Aorta (tissue), 5 donors: ENCODE measurements around the gene CFAP221. TPM values are rescaled to one million over a fixed set of nuclear protein-coding genes. Genes with fewer than 3 reads are reported as not detected.

Source experiments
- ATAC-seq: fragments of 200-7000 bp; cut with Tn5 transposase; one replicate; pipeline ENCODE4 v1.9.1; 2022; ENCODE audit warnings: moderate library complexity; ENCODE audit not compliant: low FRiP score
- DNase-seq, 2 donors: peaks; one replicate each; pipeline ENCODE4 v3.0.0-alpha.2; 2020
- H3K27ac ChIP-seq, 2 donors: one replicate each; pipeline ENCODE4 v1.5.1; 2013; ENCODE audit warnings: low read length in 2 of 2, mild to moderate bottlenecking in 2 of 2, moderate library complexity in 2 of 2, control low read depth in 1 of 2, inconsistent platforms in 1 of 2, low read depth in 1 of 2
- H3K27me3 ChIP-seq, 2 donors: one replicate each; pipeline ENCODE4 v1.6.1; 2013; ENCODE audit warnings: control low read depth in 1 of 2, low read length in 1 of 2, mild to moderate bottlenecking in 1 of 2, moderate library complexity in 1 of 2; ENCODE audit not compliant: insufficient read depth in 2 of 2, control insufficient read depth in 1 of 2
- H3K36me3 ChIP-seq, 2 donors: one replicate each; pipeline ENCODE4 v1.6.1; 2013; ENCODE audit warnings: control low read depth in 1 of 2, low read length in 1 of 2, mild to moderate bottlenecking in 1 of 2; ENCODE audit not compliant: insufficient read depth in 2 of 2, control insufficient read depth in 1 of 2
- H3K4me1 ChIP-seq, 2 donors: one replicate each; pipeline ENCODE4 v1.6.1; 2013; ENCODE audit warnings: low read length in 2 of 2, control low read depth in 1 of 2, mild to moderate bottlenecking in 1 of 2, moderate library complexity in 1 of 2; ENCODE audit not compliant: insufficient read depth in 2 of 2, control insufficient read depth in 1 of 2
- H3K4me3 ChIP-seq, 2 donors: one replicate each; pipeline ENCODE4 v1.5.1; 2013; ENCODE audit warnings: low read length in 2 of 2, control low read depth in 1 of 2, mild to moderate bottlenecking in 1 of 2
- H3K9me3 ChIP-seq: one replicate; pipeline ENCODE4 v1.6.1; 2013; ENCODE audit warnings: mild to moderate bottlenecking, low read length; ENCODE audit not compliant: control insufficient read depth
- WGBS, 2 donors: extraction: QIAGEN DNeasy Blood & Tissue Kit; methylation state at CpG; one replicate each; pipeline ENCODE4 v1.1.7; 2013; 5-methylcytosine and 5-hydroxymethylcytosine counted together
- intact Hi-C, 2 donors: fragments of 100-400 bp; cut with DNase I; formaldehyde crosslinking; loops; one replicate each; pipeline versions ENCODE4 v1.14.2 to v1.15.0; 2022
- polyA plus RNA-seq, 2 donors: library from polyadenylated mRNA; stranded (reverse); fragments of 200-250 nt; gene quantifications; one replicate each; pipeline ENCODE4 v1.2.3, GENCODE V29; 2013
- total RNA-seq, 2 donors: library from RNA; stranded (reverse); fragmentation: NEBNext Ultra II Directional; extraction: Animal tissue kit (Norgen Biotek cat#: 25700); gene quantifications; one replicate each; pipeline ENCODE4 v1.2.1, GENCODE V29; 2021
- donor health status: healthy with polysubstance abuse.
- donor health status: Bipolar disorder and iron deficiency.
- donor health status: DM: no; HTN: no; CAD: no.
- donor health status: DM: no; HTN: no; CAD: no.
- donor health status: DM: yes; HTN: yes; CAD: no.

CFAP221 gene
- total and polyA plus RNA-seq, 4 donors, result 0.18 to 2.1 (median 0.69) TPM; not detected in 1

DNA sequence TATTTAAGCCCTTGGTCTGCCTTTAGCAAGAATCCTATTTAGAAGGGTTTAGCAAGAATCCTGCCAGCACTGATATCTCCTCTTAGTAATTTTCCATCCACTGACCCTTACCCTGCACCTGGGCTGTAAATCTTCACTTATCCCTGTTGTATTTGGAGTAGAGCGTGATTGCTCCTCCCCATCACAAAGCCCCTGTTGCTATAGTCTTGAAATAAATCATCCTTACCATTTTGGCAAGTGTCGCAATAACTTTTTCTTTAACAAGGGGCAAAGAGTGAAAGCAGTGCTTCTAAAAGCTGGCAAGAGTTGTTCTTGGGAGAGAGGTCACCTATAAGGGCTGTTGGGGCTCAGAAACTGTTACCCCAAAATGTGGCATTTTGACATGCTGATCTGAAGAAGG lies 16.2 kb upstream of the CFAP221 start:
- H3K27me3 ChIP-seq, result no peaks in the 10 kb centered on the region
- intact Hi-C loops, result no loop called here
- H3K36me3 ChIP-seq, result no peaks in the 10 kb centered on the region
- ATAC-seq, result no peak
- H3K4me1 ChIP-seq, result no peaks in the 10 kb centered on the region
- no peak overlapping the region for H3K27ac ChIP-seq
- no peak overlapping the region for H3K4me3 ChIP-seq
- no peaks in the 10 kb centered on the region for H3K9me3 ChIP-seq
- DNase-seq, result no peak
- WGBS, 2 donors, result 81 to 93% methylated on average over 2 of the region's 2 CpGs

DNA sequence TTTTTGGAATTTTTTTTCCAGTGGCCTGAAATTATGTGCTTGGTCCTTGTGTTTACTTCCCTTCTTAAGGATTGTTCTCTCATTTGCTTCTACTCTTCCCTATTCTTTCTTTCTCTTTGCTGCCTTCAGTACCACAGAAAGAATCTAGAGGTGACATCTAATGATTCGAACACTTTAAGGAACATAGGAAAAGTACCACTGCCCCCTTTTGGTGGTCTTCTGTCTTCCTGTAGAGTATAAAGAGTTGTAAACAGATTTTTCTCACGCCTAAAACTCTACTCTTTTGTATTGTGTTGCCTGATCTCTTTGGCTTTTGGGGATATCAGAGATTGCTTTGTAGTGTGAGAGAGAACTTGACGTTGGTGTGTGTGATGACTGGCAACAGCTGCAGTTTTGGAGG lies 13.0 kb upstream of the CFAP221 start:
- WGBS, 2 donors, result 49 to 57% methylated on average over 3 of the region's 3 CpGs
- Histone ChIP-seq H3K4me3 (no peak overlapping the region), H3K9me3 (peaks cover 1% of the 10 kb centered on the region), H3K4me1 (peaks cover 0 to 2% of the 10 kb centered on the region in 2 donors), H3K27ac (no peak overlapping the region), H3K27me3 (no peaks in the 10 kb centered on the region), H3K36me3 (no peaks in the 10 kb centered on the region)
- ATAC-seq (no peak), DNase-seq (no peak)
- intact Hi-C loops, result no loop called here

GRCh38 chr2:119533560-119533959 lies 10.7 kb upstream of the CFAP221 start:
- H3K27ac ChIP-seq, result no peak overlapping the region
- WGBS, 2 donors, result 78 to 79% methylated on average over 1 of the region's 1 CpG
- no peak overlapping the region for H3K4me3 ChIP-seq
- H3K36me3 ChIP-seq, result no peaks in the 10 kb centered on the region
- peaks cover 1% of the 10 kb centered on the region for H3K9me3 ChIP-seq
- no peak for ATAC-seq
- peaks cover 0 to 2% of the 10 kb centered on the region in 2 donors for H3K4me1 ChIP-seq
- DNase-seq, result no peak
- intact Hi-C loops, result no loop called here
- H3K27me3 ChIP-seq, result no peaks in the 10 kb centered on the region

DNA sequence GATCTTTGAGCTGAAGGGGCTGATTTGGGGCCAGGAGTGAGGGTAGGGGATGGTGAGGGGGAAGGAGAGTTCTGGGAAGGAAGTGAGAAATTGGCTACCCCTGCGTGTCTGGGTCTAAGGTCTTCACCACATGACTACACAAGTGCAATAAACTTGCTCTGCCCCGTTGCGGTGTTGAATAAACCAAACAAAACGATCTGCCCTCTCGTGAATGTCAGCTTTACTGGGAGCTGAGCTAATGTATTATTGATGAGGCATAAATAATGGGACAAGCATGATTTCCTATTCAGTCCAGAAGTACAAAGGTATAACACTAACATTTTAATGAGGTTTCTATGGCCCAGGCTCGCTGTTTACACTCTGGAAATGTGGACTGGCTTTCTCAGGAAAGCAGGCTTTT lies 8.0 kb upstream of the CFAP221 start:
- Histone ChIP-seq H3K4me1 (peaks cover 0 to 2% of the 10 kb centered on the region in 2 donors), H3K9me3 (peaks cover 1% of the 10 kb centered on the region), H3K4me3 (no peak overlapping the region), H3K27ac (no peak overlapping the region), H3K27me3 (no peaks in the 10 kb centered on the region), H3K36me3 (no peaks in the 10 kb centered on the region)
- 45 to 70% methylated on average over 6 of the region's 6 CpGs for WGBS, 2 donors
- DNase-seq (no peak), ATAC-seq (no peak)
- intact Hi-C loops, result no loop called here

DNA sequence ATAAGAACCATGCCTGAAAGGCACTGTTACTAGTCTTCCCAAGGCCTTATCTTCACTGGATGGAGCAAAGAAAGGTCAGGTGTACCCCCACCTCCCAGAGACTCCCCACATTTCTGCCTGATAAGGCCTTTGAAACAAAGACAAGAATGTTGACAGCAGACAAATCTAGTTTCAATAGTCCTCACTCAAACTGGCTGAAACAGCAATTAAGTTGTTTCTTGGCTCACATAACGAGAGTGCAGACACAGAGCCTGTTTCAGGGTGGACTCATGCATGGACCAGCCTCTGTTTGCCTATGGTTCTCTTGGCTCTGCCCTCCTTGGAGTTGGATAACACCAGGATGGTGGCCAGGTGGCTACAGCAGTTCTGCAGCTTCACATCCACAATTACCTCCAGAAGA lies 7.5 kb upstream of the CFAP221 start:
- H3K4me3 ChIP-seq, result no peak overlapping the region
- intact Hi-C loops, result no loop called here
- no peaks in the 10 kb centered on the region for H3K36me3 ChIP-seq
- ATAC-seq (no peak), DNase-seq (no peak)
- peaks cover 1% of the 10 kb centered on the region for H3K9me3 ChIP-seq
- peaks cover 0 to 2% of the 10 kb centered on the region in 2 donors for H3K4me1 ChIP-seq
- no peaks in the 10 kb centered on the region for H3K27me3 ChIP-seq
- 72 to 85% methylated on average over 1 of the region's 1 CpG for WGBS, 2 donors
- no peak overlapping the region for H3K27ac ChIP-seq

DNA sequence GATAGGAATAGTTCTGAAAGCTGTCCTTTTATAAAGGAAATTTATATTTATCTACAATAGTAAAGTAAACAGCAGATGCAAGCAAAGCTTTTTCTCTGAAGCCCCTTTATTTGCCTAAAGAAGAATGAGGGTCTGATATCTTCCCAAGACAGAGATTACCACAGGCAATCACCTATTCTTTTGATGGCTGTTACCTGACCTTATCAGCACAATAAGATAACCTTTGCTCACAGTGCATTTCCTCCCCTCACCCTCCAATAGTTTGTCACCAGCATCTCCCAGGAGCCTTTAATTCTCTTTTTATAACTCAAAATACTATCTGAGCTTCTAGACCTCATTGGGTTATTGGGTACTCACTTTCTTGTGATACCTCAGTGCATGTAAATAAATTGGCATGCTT lies 6.5 kb upstream of the CFAP221 start:
- intact Hi-C loops, result no loop called here
- H3K36me3 ChIP-seq, result no peaks in the 10 kb centered on the region
- H3K4me1 ChIP-seq, result peaks cover 0 to 2% of the 10 kb centered on the region in 2 donors
- no peak overlapping the region for H3K4me3 ChIP-seq
- H3K9me3 ChIP-seq, result peaks cover 1% of the 10 kb centered on the region
- no peaks in the 10 kb centered on the region for H3K27me3 ChIP-seq
- no peak overlapping the region for H3K27ac ChIP-seq
- DNase-seq, result no peak
- no peak for ATAC-seq

GRCh38 chr2:119541476-119541875 lies 2.8 kb upstream of the CFAP221 start:
- Histone ChIP-seq H3K4me1 (no peaks in the 10 kb centered on the region), H3K27ac (no peak overlapping the region), H3K4me3 (no peak overlapping the region), H3K27me3 (no peaks in the 10 kb centered on the region), H3K36me3 (no peaks in the 10 kb centered on the region), H3K9me3 (no peaks in the 10 kb centered on the region)
- ATAC-seq (no peak), DNase-seq (no peak)
- WGBS, 2 donors, result 75 to 79% methylated on average over 2 of the region's 2 CpGs
- intact Hi-C loops, result no loop called here

- Histone ChIP-seq H3K27me3 (no peaks in the 10 kb centered on the region), H3K27ac (no peak overlapping the region), H3K4me1 (no peaks in the 10 kb centered on the region), H3K4me3 (no peak overlapping the region), H3K36me3 (no peaks in the 10 kb centered on the region), H3K9me3 (no peaks in the 10 kb centered on the region)
- 47 to 56% methylated on average over 10 to 11 of the region's 11 CpGs for WGBS, 2 donors
- ATAC-seq, result no peak
- no peak for DNase-seq
- intact Hi-C loops, result no loop called here
Measured at GRCh38 chr2:119544939-119545475, 758 bp downstream of the CFAP221 start.

GRCh38 chr2:119545754-119546446 lies 1.7 kb downstream of the CFAP221 start:
- intact Hi-C loops, result no loop called here
- ATAC-seq (no peak), DNase-seq (no peak)
- H3K27me3 ChIP-seq, result no peaks in the 10 kb centered on the region
- H3K4me1 ChIP-seq, result no peaks in the 10 kb centered on the region
- no peaks in the 10 kb centered on the region for H3K9me3 ChIP-seq
- H3K27ac ChIP-seq, result no peak overlapping the region
- no peaks in the 10 kb centered on the region for H3K36me3 ChIP-seq
- no peak overlapping the region for H3K4me3 ChIP-seq
- WGBS, 2 donors, result 85 to 87% methylated on average over 6 of the region's 6 CpGs
